Mammary epithelial cell (primary cell): Measurements from ENCODE around the gene TMEM86B.

Source experiments
- EZH2 ChIP-seq: IDR thresholded peaks from 2 replicates; pipeline ENCODE4 v1.6.1; 2012; ENCODE audit warnings: low read length, inconsistent platforms, borderline replicate concordance
- TF ChIP-seq, protein P1 (sequence below), 2 donors: IDR thresholded peaks in 1 of 2; conservative IDR thresholded peaks in 1 of 2; 2 replicates each; pipeline ENCODE4 v1.5.1; 2011 to 2012; ENCODE audit warnings: inconsistent platforms in 2 of 2, low read length in 2 of 2, mild to moderate bottlenecking in 2 of 2, control low read depth in 1 of 2, low read depth in 1 of 2; ENCODE audit not compliant: insufficient read depth in 1 of 2; ENCODE audit errors: extremely low read depth in 1 of 2

DNA sequence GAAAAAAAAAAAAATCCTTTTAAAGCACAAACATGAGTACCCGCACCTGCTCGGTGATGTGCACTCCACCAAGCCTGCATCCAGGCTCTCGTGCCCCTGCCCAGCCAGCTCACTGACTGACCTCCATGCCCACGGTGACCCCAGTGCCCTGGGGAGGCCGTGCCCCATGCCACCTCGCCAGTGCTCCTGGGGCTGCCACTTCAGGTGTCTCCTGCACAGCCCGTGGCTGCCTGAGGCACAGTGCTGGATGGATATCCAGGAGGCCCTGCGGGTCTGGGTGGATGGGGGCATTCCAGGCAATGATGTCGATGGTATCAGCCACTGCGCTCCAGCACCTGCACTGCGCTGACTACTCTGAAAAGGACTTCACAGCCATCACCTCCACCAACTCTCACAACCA is 21.3 kb upstream of the TMEM86B start:
- TF ChIP-seq, protein P1, sequence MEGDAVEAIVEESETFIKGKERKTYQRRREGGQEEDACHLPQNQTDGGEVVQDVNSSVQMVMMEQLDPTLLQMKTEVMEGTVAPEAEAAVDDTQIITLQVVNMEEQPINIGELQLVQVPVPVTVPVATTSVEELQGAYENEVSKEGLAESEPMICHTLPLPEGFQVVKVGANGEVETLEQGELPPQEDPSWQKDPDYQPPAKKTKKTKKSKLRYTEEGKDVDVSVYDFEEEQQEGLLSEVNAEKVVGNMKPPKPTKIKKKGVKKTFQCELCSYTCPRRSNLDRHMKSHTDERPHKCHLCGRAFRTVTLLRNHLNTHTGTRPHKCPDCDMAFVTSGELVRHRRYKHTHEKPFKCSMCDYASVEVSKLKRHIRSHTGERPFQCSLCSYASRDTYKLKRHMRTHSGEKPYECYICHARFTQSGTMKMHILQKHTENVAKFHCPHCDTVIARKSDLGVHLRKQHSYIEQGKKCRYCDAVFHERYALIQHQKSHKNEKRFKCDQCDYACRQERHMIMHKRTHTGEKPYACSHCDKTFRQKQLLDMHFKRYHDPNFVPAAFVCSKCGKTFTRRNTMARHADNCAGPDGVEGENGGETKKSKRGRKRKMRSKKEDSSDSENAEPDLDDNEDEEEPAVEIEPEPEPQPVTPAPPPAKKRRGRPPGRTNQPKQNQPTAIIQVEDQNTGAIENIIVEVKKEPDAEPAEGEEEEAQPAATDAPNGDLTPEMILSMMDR (conservative IDR thresholded peaks at IDR 0.05 in 1 of 2, IDR thresholded peaks at IDR 0.05 in 1 of 2; ENCODE audit: extremely low read depth in 1 of 2, insufficient read depth in 1 of 2, low read depth in 1 of 2, low read length in 2 of 2) = no peak
- TF ChIP-seq EZH2 = no peak
